ENCODE measurements around the gene SAC3D1. TPM values are rescaled to one million over a fixed set of nuclear protein-coding genes. Genes with fewer than 3 reads are reported as not detected.
"Not testable (repeated sequence)": the region's sequence is repeated elsewhere in the genome, so short reads cannot be mapped to it uniquely, and the experiment has no call there.

SAC3D1 gene
- total RNA-seq: 10 to 100 TPM; 11.1 to 11.6 TPM
- long read RNA-seq, transcript SAC3D1-205 (3 exons, 1,362 nt): minor isoform, 6 of 33 reads
- long read RNA-seq, transcript SAC3D1-201 (2 exons, 1,566 nt): major isoform, 18 of 33 reads
- long read RNA-seq, transcript SAC3D1-203 (3 exons, 1,366 nt): minor isoform, 7 of 33 reads
- long read RNA-seq, partial matches to known transcripts: 1 of 33 reads
- long read RNA-seq, other reads (novel, unspliced or antisense): 0 of 33 reads

DNA sequence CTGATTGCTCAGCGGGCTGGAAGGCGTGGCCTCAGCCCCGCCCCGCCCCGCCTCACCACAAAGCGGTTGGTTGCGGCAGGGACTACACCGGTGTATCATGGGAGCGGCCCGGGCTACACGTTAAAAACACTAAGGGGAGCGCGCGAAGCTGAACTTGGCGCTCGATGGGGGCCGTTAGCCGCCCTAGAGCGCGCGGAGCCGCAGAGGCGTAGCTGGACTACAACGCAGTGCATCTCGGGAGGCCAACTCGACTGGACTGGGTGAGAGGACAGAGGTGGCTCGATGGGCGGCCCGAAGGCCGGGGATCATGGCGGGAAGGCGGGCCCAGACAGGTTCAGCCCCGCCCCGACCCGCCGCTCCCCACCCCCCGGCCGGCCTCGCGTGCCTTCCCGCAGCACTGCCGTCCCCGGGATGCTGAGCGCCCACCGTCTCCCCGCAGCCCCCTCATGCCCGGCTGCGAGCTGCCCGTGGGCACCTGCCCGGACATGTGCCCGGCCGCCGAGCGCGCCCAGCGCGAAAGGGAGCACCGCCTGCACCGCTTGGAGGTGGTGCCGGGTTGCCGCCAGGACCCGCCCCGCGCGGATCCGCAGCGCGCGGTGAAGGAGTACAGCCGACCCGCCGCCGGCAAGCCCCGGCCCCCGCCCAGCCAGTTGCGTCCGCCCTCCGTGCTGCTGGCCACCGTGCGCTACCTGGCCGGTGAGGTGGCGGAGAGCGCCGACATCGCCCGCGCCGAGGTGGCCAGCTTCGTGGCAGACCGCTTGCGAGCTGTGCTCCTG is at the start of gene SAC3D1:
SAC3D1 (plus strand) TSS at position 364 of the 776 bp plus-strand sequence; CDS start at position 447, 83 bp downstream.
- DNase-seq (peak; percentile 93 to 94), ATAC-seq (peak; percentile 92)
- intact Hi-C loops (cut with DNase I, micrococcal nuclease): no loop called here

DNA sequence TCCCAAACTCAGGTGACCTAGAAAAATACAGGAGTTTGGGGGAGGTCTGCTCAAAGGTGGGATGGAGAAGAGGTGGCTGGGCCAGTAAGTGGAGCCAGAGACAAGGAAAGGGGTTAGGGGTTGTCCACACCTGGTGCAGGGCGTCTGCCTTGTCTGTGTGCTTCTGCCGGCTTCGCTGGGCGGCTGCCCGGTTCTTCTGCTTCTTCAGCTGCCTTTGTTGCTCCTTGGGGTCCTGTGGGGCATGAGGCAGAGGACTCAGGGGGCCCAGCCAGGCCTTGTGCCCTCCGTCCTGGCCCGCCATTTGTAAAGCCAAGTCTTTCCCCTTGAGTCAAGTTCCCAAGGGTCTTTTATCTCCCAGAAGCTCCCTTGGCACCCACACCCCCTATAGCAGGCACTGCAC is 46.7 kb upstream of the SAC3D1 start:
- intact Hi-C loops (cut with DNase I, micrococcal nuclease): no loop called here
- DNase-seq (no peak), ATAC-seq (no peak)

DNA sequence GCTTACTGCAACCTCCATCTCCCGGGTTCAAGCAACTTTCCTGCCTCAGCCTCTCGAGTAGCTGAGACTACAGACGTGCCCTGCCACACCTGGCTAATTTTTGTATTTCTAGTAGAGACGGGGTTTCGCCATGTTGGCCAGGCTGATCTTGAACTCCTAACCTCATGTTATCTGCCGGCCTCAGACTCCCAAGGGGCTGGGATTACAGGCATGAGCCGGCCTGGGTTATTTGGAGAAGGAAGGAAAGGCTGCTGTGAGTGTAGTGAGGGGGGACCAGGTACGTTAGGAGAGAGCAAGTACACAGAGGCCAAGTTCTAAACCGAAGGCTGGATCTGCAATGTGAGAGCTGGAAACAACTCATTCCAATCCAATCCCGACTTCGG is 44.7 kb upstream of the SAC3D1 start:
- no peak for DNase-seq
- intact Hi-C loops (cut with DNase I, micrococcal nuclease): no loop called here
- ATAC-seq: peak; percentile 1

DNA sequence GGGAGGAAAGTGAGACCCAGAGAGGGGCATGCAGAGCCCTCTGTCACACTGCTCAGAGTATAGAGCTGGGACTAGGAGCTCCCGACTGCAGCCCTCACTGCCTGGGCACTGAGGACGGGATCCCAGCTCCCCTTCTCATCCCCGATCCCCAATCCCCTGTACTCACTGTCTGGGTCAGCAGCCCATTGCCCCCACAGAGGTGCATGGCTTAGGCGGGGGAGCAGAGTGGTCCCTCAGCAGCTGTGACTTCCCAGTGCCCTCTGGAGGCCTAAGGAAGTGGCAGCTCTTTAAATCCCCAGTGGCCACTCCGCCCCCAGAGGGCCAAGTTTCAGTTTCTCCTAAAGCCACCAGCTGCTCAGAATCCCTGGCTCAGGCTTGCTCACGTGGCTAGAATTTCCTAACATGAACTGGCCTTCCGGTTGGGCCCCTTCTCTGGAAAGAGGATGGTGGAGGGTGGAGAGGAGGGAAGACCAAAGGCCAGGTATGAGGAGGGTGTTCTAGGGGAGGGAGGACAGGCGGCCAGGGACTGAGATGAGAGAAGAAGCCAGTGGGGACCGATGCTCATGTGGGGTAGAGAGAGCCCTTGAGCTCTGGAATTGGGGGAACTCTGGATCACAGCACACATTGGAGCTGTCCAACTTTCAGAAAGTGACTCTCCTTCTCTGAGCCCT is 44.2 kb upstream of the SAC3D1 start, which contains the start of gene BATF2:
BATF2 (minus strand) TSS at position 262 of the 671 bp plus-strand sequence; CDS start at position 205, 57 bp downstream.
- DNase-seq (peak; percentile 90 to 91), ATAC-seq (peak; percentile 67)
- intact Hi-C loops (cut with DNase I, micrococcal nuclease): no loop called here

DNA sequence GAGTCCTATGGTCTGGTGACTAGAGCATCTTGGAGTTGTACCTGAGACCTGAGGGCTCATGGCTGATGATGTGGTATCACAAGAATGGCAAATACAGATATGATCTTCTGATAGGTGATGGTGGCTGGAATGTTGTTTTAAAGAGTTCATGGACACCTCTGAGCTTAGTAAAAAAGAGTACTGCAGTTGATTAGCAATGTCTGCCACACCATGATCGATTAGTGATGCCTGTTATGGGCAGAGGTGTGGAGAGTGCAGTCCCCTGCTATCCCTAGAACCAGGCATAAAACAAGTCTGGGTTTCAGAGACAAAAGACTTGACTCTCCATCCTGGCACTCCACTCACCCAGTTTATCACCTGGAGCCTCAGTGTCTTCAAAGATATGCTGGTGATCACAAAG is 42.9 kb upstream of the SAC3D1 start:
- DNase-seq (no peak), ATAC-seq (peak; percentile 30)
- intact Hi-C loops (cut with DNase I, micrococcal nuclease): no loop called here

DNA sequence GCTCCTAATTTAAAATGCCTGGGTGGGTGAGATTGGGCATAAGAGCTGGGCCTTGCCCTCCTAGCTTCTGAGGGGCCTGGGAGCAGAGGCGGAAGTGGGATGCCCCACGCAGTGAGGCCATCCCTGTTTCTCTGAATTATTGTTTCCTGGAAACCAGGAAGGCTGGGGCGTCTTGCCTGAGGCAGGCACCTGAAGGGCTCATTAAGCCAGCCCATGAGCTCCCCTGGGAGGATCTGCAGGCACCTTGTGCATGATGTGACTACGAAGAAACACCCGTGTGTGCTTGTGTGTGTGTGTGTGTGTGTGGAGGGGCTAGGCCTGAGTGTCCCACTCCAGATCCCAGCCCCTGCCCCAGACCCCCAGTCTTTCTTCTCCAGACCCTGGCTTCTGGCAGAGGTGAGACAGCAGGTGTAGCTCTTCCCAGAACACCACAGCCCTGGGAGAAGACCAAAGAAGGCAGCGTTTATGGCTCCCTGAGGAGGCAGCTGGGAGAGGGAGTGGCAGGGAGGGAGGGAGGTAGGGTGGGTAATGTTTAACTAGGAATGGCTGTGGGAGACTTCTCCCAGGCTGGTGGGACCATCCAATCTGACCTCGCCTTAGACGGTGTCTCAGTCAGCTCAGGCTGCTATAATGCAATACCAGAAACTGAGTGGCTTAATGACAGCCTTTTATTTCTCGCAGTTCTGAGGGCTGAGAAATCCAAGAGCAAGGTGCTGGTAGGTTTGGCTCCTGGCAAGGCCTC is 42.1 kb upstream of the SAC3D1 start:
- peak; percentile 69 to 85 for DNase-seq
- ATAC-seq: peak; percentile 80
- intact Hi-C loops (cut with DNase I, micrococcal nuclease): no loop called here

DNA sequence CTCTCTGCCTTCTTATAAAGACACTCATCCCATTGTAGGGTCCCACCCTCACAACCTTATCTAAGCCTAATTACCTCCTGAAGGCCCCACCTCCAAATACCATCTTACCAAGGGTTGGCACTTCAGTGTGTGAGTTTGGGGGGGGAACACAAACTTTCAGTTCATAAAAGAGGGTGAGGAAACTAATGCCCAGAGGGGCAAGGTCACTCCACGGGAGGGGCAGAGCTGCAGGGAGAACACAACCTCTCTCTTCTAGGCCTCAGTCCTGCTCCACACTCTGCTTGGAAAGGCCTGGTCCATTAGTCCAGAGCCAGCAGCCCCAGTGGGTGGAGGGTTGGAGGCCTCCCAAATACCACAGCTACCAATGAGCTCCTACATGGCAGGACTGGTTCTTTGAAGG is 41.5 kb upstream of the SAC3D1 start:
- intact Hi-C loops (cut with DNase I, micrococcal nuclease): no loop called here
- DNase-seq (peak; percentile 61 to 74), ATAC-seq (peak; percentile 46)

DNA sequence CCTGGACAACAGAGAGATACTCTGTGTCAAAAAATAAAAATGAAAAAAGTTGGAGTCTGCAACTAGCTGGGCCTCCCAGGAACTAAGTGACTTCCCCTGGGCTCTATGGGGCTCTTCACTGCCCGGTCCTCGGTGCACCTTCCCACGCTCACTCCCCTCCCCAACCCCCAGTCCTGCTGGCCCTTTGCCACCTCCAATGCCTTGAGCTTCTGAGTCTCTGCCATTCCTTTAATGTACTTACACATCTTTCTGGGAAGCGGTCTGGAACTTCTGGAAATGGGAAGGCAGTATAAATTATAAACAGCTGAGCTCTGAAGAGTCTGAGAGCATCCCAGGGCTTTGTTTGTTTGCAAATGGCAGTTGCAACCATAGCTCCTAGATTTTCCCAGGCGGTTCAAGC is 38.3 kb upstream of the SAC3D1 start:
- DNase-seq: no peak
- ATAC-seq: no peak
- intact Hi-C loops (cut with DNase I, micrococcal nuclease): no loop called here

DNA sequence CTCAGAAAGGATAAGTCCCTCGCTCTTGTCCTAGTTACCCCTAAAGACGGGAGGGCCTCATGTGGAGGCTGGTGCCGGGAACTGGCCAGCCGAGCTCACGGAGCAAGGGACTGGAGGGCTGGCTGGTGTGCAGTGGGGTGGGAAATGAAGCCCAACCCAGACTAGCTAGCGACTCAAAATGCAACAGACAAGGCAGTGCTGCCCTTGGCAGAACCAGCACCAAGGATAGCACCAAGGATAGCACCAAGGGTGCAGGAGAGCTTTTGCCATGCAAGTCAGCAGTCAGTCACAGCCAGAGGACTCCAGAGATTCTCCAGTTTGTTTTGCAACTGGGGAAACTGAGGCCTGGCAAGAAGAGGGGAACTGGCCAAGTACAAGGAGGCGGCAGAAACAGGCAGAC is 37.7 kb upstream of the SAC3D1 start:
- intact Hi-C loops (cut with DNase I, micrococcal nuclease): no loop called here
- DNase-seq (no peak), ATAC-seq (no peak)

DNA sequence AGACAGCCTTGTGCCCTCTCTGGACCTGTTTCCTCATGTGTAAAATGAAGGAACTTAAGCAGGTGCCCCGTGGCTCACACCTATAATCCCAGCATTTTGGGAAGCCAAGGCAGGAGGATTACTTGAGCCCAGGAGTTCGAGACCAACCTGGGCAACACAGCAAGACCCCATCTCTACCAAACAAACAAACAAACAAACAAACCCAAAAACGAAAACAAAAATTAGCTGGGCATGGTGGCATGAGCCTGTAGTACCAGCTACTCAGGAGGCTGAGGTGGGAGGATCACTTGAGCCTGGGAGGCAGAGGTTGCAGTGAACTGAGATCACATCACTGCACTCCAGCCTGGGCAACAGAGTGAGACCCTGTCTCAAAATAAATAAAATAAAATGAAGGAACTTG is 37.0 kb upstream of the SAC3D1 start:
- ATAC-seq: not testable (repeated sequence)

DNA sequence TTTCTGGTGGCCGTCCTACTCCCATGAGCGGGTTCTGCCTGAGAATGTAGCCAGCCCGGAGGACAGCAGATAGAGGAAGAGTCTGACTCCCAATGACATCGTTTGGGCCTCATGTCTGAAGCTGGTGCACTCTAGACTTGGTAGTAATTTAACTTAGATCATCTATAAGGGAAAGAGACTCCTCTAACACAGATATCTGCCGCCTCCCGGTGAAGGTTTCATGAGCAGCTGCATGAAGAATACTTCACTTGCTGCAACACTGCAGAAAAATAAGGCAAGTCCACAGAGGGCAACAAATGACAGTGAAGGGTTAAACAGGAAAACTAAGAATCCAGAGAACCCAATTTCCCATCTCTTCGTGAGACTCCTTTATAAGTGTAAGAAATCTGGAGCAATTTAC is 33.0 kb upstream of the SAC3D1 start:
- intact Hi-C loops (cut with DNase I, micrococcal nuclease): no loop called here
- ATAC-seq (peak; percentile 23), DNase-seq (no peak)

More for the DNA sequence above, 37.0 kb upstream of the SAC3D1 start:
- intact Hi-C loops (cut with DNase I, micrococcal nuclease); DNase-seq: not testable (repeated sequence)

DNA sequence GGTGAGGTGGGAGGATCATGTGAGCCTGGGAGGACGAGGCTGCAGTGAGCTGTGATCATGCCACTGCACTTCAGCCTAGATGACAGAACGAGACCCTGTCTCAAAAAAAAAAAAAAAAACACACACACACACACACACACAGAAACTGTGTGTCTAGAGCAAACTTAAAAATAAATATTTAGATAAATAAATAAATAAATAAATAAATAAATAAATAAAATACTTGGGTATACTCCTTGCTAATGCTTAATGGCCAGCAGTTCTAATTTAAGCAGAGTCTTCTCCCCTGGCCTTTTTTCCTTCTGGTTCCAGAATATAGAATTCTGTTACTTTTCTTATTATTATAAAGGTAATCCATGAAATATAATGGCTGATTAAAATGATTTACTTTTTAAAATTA is 32.1 kb upstream of the SAC3D1 start:
- DNase-seq (no peak), ATAC-seq (no peak)
- intact Hi-C loops (cut with DNase I, micrococcal nuclease): no loop called here

DNA sequence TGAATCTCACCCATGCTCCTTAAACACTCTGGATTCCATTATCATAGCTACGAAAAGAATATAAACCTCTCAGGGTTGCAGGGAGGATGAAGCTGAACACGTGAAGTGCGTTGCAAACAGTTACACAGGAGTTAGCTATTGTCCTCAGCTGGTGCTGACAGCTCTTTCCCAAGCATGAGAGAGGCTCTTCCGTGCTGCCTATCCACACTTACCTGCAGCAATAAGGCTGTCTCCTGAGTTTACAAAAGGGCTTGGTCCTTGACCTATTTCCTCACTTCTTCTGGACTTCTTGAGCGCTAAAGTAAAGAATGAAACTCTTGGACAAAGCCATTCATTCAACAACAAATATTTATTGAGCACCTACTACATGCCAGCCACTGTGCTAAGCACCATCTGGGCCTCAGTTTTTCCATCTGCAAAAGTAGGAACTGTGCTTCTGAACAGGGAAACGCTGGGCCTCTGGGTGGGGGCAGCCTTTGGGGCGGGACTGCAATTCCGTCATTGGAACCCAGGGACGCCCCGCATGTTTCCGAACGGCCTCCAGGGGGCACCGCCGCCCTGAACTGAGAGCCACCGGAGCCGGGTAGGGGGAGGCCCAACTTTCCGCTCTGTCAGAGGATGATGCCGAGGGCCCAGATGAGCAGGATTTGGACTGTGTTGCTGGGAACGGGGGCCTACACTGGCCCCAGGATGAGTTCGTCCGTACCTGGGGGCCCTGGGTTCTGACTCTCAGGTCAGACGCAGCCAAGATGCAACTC is 27.7 kb upstream of the SAC3D1 start:
- intact Hi-C loops (cut with DNase I, micrococcal nuclease): no loop called here
- ATAC-seq (peak; percentile 86), DNase-seq (peak; percentile 93 to 94)

DNA sequence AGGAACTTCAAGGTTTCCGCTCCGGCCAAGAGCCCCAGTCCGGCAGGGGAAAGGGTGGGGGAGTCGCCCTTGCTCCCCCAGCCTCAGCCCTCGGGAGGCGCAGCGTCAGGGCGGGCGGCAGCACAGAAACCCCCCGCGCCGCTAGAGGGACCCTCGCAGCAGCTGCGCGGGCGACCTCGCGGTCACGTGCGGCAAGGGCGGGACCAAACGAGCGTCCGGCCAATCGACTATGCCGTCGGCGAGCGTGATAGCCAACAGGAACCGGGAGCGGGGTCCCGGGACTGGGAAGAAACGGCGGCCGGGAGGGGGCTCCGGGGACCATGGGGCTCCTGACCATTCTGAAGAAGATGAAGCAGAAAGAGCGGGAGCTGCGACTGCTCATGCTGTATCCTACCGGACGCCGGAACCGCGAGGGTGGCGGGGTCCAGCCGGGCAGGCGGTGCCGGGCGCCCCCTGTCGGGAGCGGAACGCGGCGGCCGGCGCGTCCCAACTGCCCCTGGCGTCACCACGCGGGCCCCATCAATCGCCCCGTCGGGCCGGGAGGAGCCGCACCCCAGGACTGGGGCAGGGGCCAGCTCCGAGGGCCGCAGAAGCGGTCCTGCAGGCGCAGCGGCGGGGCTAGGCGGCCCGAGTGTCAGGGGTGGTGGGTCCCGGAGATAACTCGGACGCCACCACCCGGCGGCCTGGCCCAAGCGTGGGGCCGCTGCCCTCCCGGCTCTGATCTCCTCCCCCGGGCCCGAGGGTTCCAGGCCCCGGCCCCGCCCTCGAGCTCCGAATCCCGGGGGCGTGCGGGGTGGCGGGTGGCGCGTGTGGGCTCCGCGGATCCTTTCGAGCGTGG is 26.9 kb upstream of the SAC3D1 start, which contains the start of gene ARL2:
ARL2 (plus strand) TSS at position 273 of the 838 bp plus-strand sequence; CDS start at position 321, 48 bp downstream.
- intact Hi-C loops (cut with DNase I, micrococcal nuclease): no loop called here
- peak; percentile 79 for ATAC-seq
- DNase-seq: peak; percentile 91 to 94

DNA sequence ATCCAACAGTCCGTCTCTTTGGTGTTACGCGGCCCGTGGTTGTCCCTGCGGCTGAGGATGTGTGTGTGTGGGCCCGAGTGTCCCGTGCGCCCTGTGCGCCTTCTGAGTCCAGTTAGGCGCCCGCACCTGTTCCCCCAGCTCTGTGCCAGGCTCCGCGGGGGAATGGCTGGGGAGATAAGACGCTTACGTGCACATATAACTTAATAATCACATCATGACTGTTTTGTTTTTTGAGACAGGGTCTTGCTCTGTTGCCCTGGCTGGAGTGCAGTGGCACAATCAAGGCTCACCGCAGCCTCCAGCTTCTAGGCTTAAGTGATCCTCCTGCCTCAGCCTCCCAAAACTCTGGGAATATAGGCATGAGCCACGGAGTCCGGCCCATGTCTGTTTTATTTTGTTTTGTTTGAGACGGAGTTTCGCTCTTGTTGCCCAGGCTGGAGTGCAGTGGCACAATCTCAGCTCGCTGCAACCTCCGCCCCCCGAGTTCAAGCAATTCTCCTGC is 26.2 kb upstream of the SAC3D1 start:
- intact Hi-C loops (cut with DNase I, micrococcal nuclease): no loop called here
- ATAC-seq: peak; percentile 24

DNA sequence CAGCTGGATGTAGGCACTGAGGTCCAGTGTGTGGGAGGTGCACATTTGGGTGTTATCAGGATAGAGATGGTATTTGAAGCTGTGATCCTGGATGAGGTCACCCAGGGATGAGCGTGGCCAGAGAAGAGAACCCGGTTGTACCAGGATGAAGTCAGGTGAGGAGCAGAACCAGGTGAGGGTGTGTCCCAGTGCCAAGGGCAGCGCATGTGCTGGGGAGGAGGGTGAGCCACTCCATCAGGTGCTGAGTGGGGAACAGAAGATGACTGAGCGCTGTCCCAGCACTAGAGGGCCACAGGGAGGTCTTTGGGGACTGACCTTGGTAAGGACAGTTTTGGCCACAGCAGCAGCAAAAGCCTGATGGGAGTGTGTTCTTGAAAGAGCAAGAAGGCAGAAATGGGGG is 24.3 kb upstream of the SAC3D1 start:
- ATAC-seq (no peak), DNase-seq (no peak)
- intact Hi-C loops (cut with DNase I, micrococcal nuclease): no loop called here

More for the DNA sequence above, 26.2 kb upstream of the SAC3D1 start:
- DNase-seq: no peak

DNA sequence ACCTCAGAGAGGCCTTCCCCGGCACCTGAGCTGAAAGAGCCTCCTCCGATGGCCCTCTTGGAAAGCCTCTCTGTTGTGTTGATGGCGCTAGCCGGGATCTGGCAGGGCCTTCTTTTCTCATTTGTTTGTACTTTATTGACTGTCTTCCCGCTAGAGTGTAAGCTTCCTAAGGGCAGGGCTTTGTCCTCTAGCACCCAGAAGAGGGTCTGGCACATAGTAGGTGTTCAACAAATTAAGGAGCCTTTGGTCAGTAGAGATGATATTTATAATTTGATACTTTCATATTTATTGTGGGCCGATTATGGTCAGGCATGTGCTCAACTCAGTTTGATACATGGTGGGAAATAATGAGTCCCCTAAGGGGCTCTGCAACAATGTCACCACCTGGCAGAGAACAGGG is 23.1 kb upstream of the SAC3D1 start:
- no peak for DNase-seq
- ATAC-seq: no peak
- intact Hi-C loops (cut with DNase I, micrococcal nuclease): no loop called here
